Activated B cell treated with CpG ODN at 0.5 μM for 24 hours (primary cell): ENCODE measurements around the gene ASXL1. TPM values are rescaled to one million over a fixed set of nuclear protein-coding genes. Genes with fewer than 3 reads are reported as not detected.
"Not testable (repeated sequence)": the region's sequence is repeated elsewhere in the genome, so short reads cannot be mapped to it uniquely, and the experiment has no call there.

ENCODE experiments used
- ATAC-seq: fragments of 200-7000 bp; cut with Tn5 transposase; one replicate; pipeline ENCODE4 v1.10.0; 2021; ENCODE audit warnings: low read depth, mild to moderate bottlenecking, moderate library complexity
- CTCF ChIA-PET: fragments of 350-600 bp; sonication (Branson Sonifier 250); formaldehyde crosslinking; loops from one replicate; lab custom pipeline; 2021; ENCODE audit warnings: antibody characterized with exemption; lab: Charles Lee
- POLR2A ChIA-PET: fragments of 350-600 bp; sonication (Branson Sonifier 250); formaldehyde crosslinking; loops from one replicate; lab custom pipeline; 2021; ENCODE audit warnings: antibody characterized with exemption; lab: Charles Lee
- DNase-seq: peaks from one replicate; pipeline ENCODE4 v3.0.0; 2022
- H3K27ac Mint-ChIP-seq: one replicate; pipeline ENCODE4 v1.8.0; 2020; ENCODE audit warnings: mixed read lengths
- H3K27me3 Mint-ChIP-seq: one replicate; pipeline ENCODE4 v1.8.0; 2021; ENCODE audit warnings: mixed read lengths
- H3K36me3 Mint-ChIP-seq: one replicate; pipeline ENCODE4 v1.8.0; 2021; ENCODE audit warnings: low read depth, mixed read lengths
- H3K4me1 Mint-ChIP-seq: one replicate; pipeline ENCODE4 v1.8.0; 2021; ENCODE audit warnings: mixed read lengths
- H3K4me3 Mint-ChIP-seq: one replicate; pipeline ENCODE4 v1.8.0; 2020; ENCODE audit warnings: mild to moderate bottlenecking, mixed read lengths
- H3K9me3 Mint-ChIP-seq: one replicate; pipeline ENCODE4 v1.8.0; 2020; ENCODE audit warnings: mixed read lengths
- intact Hi-C: fragments of 100-400 bp; cut with micrococcal nuclease; formaldehyde crosslinking; loops from one replicate; pipeline ENCODE4 v1.15.1; 2024
- total RNA-seq: library from RNA; stranded (reverse); gene quantifications from 2 replicates; pipeline ENCODE4 v1.2.3, GENCODE V29; 2022
- TF ChIP-seq, protein P1 (sequence below): fragments of 200-600 bp; IDR thresholded peaks from one replicate; pipeline ENCODE4 v1.8.0; 2022; ENCODE audit warnings: antibody characterized with exemption, mild to moderate bottlenecking

The ASXL1 gene
- total RNA-seq, 1 donor from 2014 or later = 169 TPM

DNA sequence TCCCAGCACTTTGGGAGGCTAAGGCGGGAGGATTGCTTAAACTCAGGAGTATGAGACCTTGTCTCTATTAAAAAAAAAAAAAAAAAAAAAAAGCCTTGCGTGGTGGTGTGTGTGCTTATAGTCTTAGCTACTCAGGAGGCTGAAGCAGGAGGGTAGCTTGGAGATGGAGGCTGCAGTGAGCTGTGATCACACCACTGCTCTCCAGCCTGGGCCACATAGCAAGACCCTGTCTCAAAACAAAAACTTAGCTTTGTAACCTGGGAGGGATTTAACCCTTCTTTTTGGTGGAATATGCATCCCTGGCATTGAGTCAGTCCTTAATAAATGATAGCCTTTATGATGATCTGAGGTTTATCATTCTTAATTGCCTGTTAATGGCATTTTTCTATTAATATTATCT, 12.8 kb downstream of the ASXL1 start:
- Mint-ChIP-seq H3K9me3 (no peaks in the 10 kb centered on the region), H3K4me3 (no peak overlapping the region), H3K36me3 (peaks cover 59% of the 10 kb centered on the region), H3K27ac (no peak overlapping the region), H3K27me3 (no peaks in the 10 kb centered on the region), H3K4me1 (peaks cover 35% of the 10 kb centered on the region)
- DNase-seq (no peak), ATAC-seq (no peak)
- ChIA-PET POLR2A (interaction anchor here (0.6 to 1.1 kb wide), 5 partner anchors 13 to 368 kb away, joined by 3 to 7 read pairs (median 4); partner anchors contain the start of gene ASXL1), CTCF (no interaction called here)
- intact Hi-C loops = no loop called here
- TF ChIP-seq, protein P1, sequence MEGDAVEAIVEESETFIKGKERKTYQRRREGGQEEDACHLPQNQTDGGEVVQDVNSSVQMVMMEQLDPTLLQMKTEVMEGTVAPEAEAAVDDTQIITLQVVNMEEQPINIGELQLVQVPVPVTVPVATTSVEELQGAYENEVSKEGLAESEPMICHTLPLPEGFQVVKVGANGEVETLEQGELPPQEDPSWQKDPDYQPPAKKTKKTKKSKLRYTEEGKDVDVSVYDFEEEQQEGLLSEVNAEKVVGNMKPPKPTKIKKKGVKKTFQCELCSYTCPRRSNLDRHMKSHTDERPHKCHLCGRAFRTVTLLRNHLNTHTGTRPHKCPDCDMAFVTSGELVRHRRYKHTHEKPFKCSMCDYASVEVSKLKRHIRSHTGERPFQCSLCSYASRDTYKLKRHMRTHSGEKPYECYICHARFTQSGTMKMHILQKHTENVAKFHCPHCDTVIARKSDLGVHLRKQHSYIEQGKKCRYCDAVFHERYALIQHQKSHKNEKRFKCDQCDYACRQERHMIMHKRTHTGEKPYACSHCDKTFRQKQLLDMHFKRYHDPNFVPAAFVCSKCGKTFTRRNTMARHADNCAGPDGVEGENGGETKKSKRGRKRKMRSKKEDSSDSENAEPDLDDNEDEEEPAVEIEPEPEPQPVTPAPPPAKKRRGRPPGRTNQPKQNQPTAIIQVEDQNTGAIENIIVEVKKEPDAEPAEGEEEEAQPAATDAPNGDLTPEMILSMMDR = no peak

DNA sequence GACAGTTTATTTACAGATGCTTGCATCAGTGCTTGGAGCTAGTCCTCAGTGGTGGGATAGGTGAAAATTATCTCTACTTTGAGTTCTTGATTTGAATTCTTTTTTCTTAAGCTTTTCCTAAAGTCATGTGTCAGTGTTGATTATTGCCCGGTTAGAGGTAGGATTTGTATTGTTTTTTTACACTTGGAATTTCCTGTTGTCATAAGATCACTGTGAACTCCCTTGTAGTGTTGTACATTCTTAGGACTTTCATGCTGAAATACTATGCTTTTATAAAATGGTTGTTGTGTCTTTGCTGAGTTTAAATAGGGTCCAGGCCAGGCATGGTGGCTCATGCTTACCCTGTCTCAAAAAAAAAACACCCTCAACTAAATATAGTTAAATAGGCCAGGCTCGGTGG, 20.3 kb downstream of the ASXL1 start:
- POLR2A ChIA-PET = interaction anchor here (1.0 kb wide), 1 partner anchor 41 kb away, joined by 3 read pairs; no protein-coding TSS in a partner anchor
- Mint-ChIP-seq H3K4me1 (peaks cover under 1% of the 10 kb centered on the region), H3K27me3 (no peaks in the 10 kb centered on the region), H3K36me3 (peaks cover 45% of the 10 kb centered on the region), H3K9me3 (no peaks in the 10 kb centered on the region), H3K4me3 (no peak overlapping the region), H3K27ac (no peak overlapping the region)
- CTCF ChIA-PET = no interaction called here
- ATAC-seq (no peak), DNase-seq (no peak)
- TF ChIP-seq, protein P1 = no peak
- intact Hi-C loops = no loop called here

DNA sequence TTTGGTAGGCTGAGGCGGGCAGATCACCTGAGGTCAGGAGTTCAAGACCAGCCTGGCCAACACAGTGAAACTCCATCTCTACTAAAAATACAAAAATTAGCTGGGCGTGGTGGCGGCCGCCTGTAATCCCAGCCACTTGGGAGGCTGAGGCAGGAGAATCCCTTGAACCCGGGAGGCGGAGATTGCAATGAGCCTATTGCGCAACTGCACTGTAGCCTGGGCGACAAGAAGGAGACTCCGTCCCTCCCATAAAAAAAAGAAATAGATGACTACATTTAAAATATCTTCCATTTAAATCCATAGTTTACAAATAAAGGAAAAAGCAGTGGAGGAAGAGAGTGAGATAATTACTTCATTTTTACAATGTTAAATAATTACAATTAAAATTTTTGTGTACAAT, 21.9 kb downstream of the ASXL1 start:
- ATAC-seq, H3K27me3 Mint-ChIP-seq, H3K9me3 Mint-ChIP-seq, H3K27ac Mint-ChIP-seq, intact Hi-C loops, DNase-seq, H3K4me3 Mint-ChIP-seq, POLR2A ChIA-PET, CTCF ChIA-PET: not testable (repeated sequence)
- Mint-ChIP-seq H3K4me1 (peaks cover 11% of the 10 kb centered on the region), H3K36me3 (peaks cover 54% of the 10 kb centered on the region)

DNA sequence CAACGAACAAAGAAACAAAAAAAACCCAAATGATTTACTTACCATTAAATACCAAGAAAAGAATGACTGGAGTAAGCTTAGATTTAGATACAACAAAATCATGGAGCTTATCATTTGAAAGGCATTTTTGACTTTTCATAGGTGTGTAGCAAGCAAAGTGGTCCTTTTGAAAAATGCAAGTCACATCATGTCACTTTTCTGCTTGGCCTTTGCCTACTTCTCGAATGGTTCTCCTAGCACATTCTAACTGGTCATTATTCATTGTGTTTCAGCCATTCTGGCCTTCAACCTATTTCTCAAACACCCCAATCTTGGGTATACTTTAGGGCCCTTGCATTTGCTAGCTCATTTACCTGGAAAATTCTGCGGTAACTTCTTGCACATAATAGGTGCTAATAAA, 22.6 kb downstream of the ASXL1 start:
- intact Hi-C loops = no loop called here

DNA sequence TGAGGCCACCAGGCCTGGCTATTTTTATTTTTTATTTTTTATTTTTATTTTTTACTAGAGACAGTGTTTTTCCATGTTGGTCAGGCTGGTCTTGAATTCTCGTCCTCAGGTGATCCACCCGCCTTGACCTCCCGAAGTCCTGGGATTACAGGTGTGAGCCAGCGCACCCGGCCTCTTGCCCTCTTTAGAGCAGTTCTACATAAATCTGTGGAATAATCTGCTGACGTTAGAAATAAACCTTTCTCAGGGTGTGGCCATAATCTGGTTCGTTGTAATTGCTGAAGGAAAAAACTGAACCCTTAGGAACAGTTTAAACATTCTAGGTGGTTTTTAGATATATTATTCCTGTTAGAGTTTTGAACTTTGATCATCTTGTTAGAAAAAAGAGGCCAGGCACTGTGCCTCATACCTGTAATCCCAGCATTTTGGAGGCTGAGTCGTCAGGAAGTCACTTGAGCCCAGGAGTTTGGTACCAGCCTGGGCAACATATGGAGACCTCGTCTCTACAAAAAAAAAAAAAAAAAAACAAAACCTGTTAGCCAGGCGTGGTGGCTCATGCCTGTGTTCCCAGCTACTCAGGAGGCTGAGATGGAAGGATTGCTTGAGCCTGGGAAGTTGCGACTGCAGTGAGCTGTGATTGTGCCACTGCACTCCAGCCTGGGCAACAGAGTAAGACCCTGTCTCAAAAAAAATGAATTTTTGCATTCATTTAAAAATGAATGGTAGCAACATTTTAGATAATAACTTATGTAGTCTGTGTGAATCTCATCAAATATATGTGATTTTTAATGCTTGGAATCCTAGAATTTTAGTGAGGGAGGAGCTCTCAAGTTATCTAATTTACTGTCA, 24.2 kb downstream of the ASXL1 start:
- CTCF ChIA-PET = no interaction called here
- DNase-seq = no peak
- Mint-ChIP-seq H3K9me3 (no peaks in the 10 kb centered on the region), H3K27ac (no peak overlapping the region), H3K27me3 (no peaks in the 10 kb centered on the region), H3K4me1 (peaks cover 29% of the 10 kb centered on the region), H3K4me3 (no peak overlapping the region), H3K36me3 (peaks cover 61% of the 10 kb centered on the region)
- ATAC-seq = no peak
- TF ChIP-seq, protein P1 = no peak
- intact Hi-C loops = no loop called here
- POLR2A ChIA-PET = interaction anchor here (0.6 to 0.8 kb wide), 2 partner anchors 97 to 115 kb away, joined by 7 to 13 read pairs; no protein-coding TSS in a partner anchor

More for the DNA sequence above, 22.6 kb downstream of the ASXL1 start:
- TF ChIP-seq, protein P1 = no peak
- no peak for ATAC-seq
- CTCF ChIA-PET = interaction anchor here (0.7 kb wide), 1 partner anchor 10 kb away, joined by 3 read pairs; no protein-coding TSS in a partner anchor
- no peak overlapping the region for H3K4me3 Mint-ChIP-seq
- POLR2A ChIA-PET = no interaction called here
- H3K27me3 Mint-ChIP-seq = no peaks in the 10 kb centered on the region
- DNase-seq = no peak
- H3K36me3 Mint-ChIP-seq = peaks cover 56% of the 10 kb centered on the region
- no peak overlapping the region for H3K27ac Mint-ChIP-seq
- peaks cover 16% of the 10 kb centered on the region for H3K4me1 Mint-ChIP-seq
- no peaks in the 10 kb centered on the region for H3K9me3 Mint-ChIP-seq

DNA sequence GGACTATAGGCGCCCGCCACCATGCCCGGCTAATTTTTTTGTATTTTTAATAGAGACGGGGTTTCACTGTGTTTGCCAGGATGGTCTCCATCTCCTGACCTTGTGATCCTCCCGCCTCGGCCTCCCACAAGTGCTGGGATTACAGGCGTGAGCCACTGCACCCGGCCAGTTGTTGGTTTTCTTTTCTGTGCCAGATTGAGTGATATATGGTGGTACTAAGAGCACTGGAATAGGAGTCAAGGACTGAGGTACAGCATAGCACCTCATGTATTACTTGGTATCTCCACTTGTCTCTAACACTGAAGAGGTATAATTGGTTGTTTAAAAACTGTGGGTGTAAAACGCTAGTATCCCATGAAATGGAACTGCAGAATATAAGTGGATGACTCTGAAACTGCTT, 25.3 kb downstream of the ASXL1 start:
- DNase-seq, H3K4me3 Mint-ChIP-seq, CTCF ChIA-PET, intact Hi-C loops, H3K27me3 Mint-ChIP-seq, H3K9me3 Mint-ChIP-seq, POLR2A ChIA-PET, H3K27ac Mint-ChIP-seq, ATAC-seq: not testable (repeated sequence)
- Mint-ChIP-seq H3K36me3 (peaks cover 61% of the 10 kb centered on the region), H3K4me1 (peaks cover 34% of the 10 kb centered on the region)
